GM23338 (cell line): ENCODE measurements around the gene HDAC8.

Source experiments
- CTCF ChIP-seq, 2 experiments: fragments of 200-600 bp in 1 of 2; sonication (generic) in 1 of 2; conservative IDR thresholded peaks; 2 replicates each; pipeline versions ENCODE4 v1.5.1 to v1.6.1; 2016 to 2017; ENCODE audit warnings: antibody characterized with exemption in 2 of 2, low read depth in 2 of 2, mild to moderate bottlenecking in 2 of 2, moderate library complexity in 1 of 2
- EZH2phosphoT487 ChIP-seq: fragments of 200-600 bp; sonication (generic); IDR thresholded peaks from one replicate; pipeline ENCODE4 v1.8.1; 2018; ENCODE audit warnings: antibody characterized with exemption; ENCODE audit not compliant: unreplicated experiment
- JUNB ChIP-seq: IDR thresholded peaks from one replicate; pipeline ENCODE4 v1.6.1; 2016; ENCODE audit warnings: antibody characterized with exemption; ENCODE audit not compliant: unreplicated experiment
- NANOG ChIP-seq: IDR thresholded peaks from 2 replicates; pipeline ENCODE4 v1.6.1; 2016; ENCODE audit warnings: antibody characterized with exemption, borderline replicate concordance
- POLR2AphosphoS5 ChIP-seq: IDR thresholded peaks from 2 replicates; pipeline ENCODE4 v1.6.1; 2016; ENCODE audit warnings: antibody characterized with exemption, low read depth
- TF ChIP-seq, protein P1 (sequence below): IDR thresholded peaks from one replicate; pipeline ENCODE4 v1.6.1; 2018; ENCODE audit warnings: antibody characterized with exemption; ENCODE audit not compliant: unreplicated experiment

- TF ChIP-seq POLR2AphosphoS5 (no peak), CTCF (conservative IDR thresholded peaks at IDR 0.05; ENCODE audit: low read depth in 2 of 2) (no peak), NANOG (no peak), EZH2phosphoT487 (no peak), JUNB (no peak)
- TF ChIP-seq, protein P1, sequence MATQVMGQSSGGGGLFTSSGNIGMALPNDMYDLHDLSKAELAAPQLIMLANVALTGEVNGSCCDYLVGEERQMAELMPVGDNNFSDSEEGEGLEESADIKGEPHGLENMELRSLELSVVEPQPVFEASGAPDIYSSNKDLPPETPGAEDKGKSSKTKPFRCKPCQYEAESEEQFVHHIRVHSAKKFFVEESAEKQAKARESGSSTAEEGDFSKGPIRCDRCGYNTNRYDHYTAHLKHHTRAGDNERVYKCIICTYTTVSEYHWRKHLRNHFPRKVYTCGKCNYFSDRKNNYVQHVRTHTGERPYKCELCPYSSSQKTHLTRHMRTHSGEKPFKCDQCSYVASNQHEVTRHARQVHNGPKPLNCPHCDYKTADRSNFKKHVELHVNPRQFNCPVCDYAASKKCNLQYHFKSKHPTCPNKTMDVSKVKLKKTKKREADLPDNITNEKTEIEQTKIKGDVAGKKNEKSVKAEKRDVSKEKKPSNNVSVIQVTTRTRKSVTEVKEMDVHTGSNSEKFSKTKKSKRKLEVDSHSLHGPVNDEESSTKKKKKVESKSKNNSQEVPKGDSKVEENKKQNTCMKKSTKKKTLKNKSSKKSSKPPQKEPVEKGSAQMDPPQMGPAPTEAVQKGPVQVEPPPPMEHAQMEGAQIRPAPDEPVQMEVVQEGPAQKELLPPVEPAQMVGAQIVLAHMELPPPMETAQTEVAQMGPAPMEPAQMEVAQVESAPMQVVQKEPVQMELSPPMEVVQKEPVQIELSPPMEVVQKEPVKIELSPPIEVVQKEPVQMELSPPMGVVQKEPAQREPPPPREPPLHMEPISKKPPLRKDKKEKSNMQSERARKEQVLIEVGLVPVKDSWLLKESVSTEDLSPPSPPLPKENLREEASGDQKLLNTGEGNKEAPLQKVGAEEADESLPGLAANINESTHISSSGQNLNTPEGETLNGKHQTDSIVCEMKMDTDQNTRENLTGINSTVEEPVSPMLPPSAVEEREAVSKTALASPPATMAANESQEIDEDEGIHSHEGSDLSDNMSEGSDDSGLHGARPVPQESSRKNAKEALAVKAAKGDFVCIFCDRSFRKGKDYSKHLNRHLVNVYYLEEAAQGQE, result no peak
Measured at GRCh38 chrX:72621625-72622485, 49.2 kb upstream of the HDAC8 start.
